ENCODE results near the gene CALR.
"Not testable (repeated sequence)": the region's sequence is repeated elsewhere in the genome, so short reads cannot be mapped to it uniquely, and the experiment has no call there.

Gene CALR

DNA sequence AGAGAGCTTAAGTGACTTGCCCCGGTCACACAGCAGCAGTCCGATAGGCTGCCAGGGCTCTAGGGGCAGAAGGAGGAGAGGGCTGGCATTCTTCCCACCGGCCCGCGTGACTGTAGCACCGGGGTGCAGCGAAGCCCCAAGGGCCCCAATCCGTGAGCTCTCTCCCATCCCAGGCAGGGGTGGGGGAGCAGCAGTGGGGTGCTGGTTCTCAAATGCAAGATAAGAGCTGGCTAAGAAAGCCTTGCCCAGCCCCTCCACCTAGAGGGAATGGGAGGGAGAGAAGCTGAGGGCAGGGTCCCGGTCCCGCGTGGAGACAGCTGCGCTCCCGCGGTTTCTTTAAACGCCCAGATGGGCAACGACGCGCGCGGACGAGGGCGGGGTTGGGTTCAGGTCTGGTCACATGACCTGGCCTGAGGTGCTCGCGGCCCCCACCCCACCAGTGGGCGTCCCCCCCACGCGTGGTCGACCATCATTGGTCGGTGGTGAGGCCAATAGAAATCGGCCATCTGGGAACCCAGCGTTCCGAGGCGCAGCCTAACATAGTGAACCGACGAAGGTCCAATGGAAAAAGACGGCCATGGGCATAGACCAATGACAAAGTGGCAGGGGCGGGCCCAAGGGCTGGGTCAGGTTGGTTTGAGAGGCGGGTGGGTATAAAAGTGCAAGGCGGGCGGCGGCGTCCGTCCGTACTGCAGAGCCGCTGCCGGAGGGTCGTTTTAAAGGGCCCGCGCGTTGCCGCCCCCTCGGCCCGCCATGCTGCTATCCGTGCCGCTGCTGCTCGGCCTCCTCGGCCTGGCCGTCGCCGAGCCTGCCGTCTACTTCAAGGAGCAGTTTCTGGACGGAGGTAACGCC is at the start of gene CALR:
TSS of gene CALR (plus strand) at position 683 of the 852 bp plus-strand sequence. CDS start at position 754, 71 bp downstream.
- FAIRE-seq, result peak; percentile 65

DNA sequence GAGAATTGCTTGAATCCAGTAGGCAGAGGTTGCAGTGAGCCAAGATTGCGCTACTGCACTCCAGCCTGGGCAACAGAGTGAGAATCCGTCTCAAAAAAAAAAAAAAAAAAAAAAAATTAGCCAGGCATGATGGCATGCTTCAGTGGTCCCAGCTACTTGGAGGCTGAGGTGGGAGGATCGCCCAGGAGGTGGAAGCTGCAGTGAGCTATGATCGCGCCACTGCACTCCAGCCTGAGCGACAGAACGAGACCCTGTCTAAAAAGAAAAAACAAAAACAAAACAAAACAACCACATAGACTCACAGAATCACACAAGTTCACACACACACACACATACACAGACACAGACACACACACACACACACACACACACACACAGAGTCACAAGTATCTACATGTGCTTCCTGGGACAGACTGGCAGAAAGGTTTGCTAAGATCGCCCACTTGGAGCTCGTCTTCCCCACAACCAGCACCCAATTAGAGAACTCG is 48.1 kb upstream of the CALR start:
- not testable (repeated sequence) for FAIRE-seq

- peak; percentile 95 for FAIRE-seq
These were observed 47.4 kb upstream of the CALR start, which contains the start of gene GCDH for GRCh38 chr19:12890787-12891552. TSS of gene GCDH (plus strand) at chr19:12891160. CDS start at chr19:12891305, 145 bp downstream.

- no peak for FAIRE-seq
These were observed 46.8 kb upstream of the CALR start for GRCh38 chr19:12891553-12892021.

- no peak for FAIRE-seq
These were observed 44.8 kb upstream of the CALR start for GRCh38 chr19:12893582-12893981.

DNA sequence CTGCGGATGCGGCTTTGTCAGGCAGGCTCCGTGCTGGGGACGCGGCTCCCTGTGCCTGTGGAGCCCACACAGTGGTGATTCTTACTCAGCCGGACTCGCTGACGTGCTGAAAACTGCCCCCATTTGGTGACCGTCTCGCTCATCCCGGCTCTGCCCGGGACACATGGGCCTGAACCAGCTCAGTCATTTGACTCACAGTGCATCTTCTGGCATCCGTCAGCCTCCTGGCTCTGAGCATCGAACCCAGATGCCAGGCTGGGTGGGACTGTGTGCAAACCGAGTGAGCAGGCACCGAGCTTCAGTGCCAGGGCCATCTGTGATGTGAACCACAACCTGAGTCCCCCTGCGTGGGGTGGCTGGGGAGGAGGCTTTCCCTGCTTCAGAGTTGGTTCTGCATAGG is 41.9 kb upstream of the CALR start:
- no peak for FAIRE-seq

GRCh38 chr19:12899891-12900518 is 38.4 kb upstream of the CALR start:
- no peak for FAIRE-seq

- no peak for FAIRE-seq
These were observed 31.2 kb upstream of the CALR start for GRCh38 chr19:12907166-12907565.

DNA sequence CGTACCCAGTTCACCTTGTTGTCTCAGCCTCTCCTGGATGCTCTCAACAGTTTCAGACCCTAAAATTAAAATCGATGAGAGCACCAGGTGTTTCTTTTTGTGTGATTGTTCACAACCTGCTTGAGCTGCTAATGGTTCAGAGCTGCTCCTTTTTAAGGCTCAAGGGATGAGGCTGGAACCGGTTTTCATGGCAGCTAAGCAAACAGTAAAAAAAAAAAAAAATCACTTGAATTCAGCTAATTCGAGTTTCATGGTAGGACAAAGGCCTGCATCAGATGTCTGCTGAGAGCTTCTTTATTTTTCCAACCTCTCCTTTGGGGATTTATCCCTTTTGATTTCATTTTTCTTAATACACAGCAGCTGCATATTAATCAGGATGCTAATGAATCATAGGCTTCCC is 25.8 kb upstream of the CALR start:
- no peak for FAIRE-seq

DNA sequence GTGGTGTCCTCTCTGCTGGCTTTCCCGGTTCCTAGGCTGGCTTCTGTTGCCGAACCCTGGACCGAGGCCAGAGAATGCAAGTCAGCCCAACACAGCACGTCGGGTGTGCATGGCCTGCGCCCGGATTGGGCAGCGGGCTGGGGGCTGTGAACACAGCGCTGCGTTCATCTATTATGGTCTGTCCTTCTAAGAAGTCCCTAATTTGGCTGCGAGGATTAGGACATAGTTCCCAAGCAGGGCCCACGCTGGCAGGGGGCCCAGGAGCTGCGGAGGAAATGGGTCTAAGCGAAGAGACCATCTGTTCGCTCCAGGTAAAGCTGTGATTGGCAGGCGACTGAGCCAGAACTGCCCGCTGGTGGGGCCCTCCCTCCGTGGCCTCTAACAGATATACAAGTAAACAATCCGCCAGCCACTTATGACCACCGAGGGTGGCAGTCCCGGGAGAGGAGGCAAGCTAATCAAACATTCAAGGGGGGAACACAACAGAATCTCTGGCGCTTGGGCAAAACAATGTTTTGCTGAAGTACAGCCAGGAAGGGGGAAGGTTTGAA is 25.3 kb upstream of the CALR start:
- FAIRE-seq, result no peak

DNA sequence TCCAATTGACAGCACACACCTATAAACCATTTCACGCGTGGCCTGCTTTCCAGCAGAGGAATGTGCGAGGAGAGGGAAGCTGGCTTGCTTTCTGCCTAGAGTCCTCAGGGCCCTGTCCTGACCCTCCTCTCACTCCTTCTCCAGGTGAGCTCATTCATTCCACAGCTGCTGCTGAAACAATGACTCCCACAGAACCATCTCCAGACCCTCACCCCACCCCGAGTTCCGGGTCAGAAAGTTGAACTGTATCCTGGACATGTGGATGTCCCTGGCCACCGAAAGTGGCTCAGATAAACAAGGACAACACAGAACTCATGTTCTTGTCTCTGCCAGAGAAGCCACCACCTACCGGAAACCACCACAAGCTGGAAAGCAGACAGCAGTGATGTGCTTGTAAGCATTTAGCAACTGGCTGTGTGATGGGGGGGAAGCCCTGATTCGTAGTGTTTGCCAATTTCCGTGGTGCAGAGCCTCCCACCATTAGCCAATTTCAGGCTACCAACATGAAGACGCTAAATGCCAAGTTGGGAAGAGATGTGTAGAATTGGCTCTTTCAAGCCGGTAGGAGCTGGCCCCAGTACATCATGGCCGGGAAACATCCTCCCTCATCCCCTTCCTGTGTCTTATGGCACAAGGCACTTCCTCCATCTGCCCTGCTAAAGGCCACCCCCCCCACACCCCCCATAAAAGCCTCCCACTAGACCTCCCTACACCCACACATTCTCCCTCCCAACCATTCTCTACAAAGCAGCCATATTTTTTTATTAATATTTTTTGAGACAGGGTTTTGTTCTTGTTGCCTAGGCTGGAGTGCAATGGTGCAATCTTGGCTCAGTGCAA is 24.3 kb upstream of the CALR start:
- no peak for FAIRE-seq

GRCh38 chr19:12915860-12916259 is 22.5 kb upstream of the CALR start:
- FAIRE-seq, result not testable (repeated sequence)

DNA sequence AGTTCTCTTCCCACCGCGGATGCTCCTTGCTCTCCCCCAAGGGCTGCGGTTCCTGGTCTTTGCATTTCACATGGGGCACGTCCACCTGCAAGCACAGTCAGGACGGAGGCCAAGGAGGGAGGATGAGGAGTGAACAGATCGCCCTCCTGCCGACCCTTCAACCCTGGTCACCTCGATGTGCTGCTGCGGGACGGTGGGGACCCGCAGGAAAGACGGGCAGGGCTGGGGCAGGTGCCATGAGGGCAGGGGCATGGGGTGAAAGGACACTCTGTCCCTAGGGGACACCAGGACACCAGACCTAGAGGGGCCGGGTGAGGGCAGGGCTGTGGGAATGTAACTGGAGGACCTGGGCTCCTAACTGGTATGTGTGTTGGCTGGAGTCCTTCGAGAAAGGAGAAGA is 20.2 kb upstream of the CALR start:
- FAIRE-seq, result no peak

GRCh38 chr19:12921047-12921446 is 17.4 kb upstream of the CALR start:
- FAIRE-seq, result no peak

GRCh38 chr19:12922959-12923358 is 15.4 kb upstream of the CALR start:
- no peak for FAIRE-seq

DNA sequence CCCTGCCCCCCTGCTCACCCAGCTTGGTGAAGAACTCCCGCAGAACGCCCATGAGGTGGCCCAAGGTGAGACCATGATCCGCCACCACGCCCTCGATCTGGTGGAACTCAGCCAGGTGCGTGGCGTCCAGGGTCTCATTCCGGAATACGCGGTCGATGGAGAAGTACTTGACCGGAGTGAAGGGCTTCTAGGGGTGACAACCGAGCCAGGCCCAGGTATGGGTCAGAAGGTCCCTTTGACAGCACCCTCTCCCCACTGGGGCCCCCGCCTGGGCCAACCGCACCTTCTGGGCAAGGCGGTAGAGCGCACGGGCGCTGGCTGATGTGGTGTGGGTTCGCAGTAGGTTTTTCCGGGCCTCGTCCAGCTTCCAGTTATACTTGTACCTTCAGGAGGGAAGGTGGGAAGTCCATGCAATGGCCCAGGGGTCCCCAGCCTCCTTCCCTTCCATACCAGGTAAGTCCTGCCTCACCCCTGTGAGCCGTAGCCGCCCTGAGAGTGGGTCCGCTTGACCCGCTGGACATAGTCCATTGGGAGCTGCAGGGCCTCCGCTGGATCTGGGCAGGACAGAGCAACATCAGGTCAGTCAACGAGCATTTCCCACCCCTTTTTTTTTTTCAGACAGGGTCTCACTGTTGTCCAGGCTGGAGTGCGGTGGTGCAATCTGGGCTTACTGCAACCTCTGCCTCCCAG is 13.6 kb upstream of the CALR start:
- no peak for FAIRE-seq

DNA sequence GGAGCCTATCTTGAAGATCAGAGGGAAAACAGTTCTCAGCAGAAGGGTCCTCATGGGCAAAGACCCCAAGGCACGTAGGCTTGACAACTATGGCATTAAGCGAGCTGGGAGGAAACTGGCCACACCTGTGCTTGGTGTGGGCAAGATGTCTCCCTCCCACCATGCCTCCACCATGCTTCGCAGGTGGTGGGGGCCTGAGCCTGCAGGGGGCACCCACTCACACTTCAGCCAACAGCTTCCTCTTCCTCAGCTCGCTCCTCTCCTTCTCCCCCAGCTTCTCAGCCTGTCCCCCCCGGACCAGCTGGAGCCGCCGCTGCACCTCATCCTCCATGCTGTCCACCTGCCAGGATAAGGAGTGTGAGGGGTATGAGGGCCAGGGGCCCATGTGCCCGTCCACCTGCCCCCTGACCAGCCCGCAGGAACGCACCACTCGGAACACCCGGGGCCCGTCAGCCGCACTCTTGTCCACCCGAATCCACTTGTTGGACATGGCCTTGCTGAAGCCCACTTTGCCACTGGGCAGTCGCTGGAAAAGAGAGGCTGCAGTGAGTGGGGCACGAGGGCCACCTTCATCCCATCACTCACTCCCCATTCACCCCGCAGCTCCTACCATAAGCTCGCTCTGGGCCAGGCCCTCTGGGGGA is 8.3 kb upstream of the CALR start:
- FAIRE-seq, result no peak

GRCh38 chr19:12932392-12933286 is 5.8 kb upstream of the CALR start:
- no peak for FAIRE-seq

GRCh38 chr19:12933287-12934072 is 4.9 kb upstream of the CALR start, which contains the start of gene FARSA:
TSS of gene FARSA (minus strand) at chr19:12933711. CDS start at chr19:12933696, 15 bp downstream.
- FAIRE-seq, result no peak
